ENCODE results near the gene SHISAL2A.

Gene SHISAL2A

DNA sequence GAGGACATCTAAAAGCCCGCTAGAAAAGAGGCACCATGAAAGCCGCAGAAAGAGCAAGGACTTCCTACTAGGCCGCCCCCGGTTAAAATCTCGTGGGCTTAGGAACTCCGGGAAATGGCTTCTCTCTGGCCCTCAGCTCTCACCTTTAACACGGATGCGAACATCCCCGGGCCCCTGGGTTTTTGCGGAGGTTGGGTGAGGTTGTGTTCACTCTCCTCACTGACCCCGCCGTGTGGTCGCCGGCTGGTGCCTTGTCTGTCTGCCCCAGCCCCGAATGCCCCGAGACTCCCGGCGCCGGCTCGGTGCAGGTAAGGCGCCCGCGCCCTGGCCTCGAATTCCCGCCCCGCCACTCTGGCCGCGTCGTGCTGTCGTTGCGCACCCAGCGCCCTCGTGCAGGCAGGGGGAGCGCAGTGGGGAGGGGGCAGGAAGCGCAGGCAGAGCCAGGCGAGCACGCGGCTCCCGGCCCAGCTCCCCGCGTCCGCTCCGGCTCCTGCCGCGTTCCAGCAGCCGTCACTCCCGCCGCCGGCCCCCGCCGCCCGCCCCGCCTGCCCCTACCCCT lies at the start of gene SHISAL2A:
Gene SHISAL2A (plus strand): TSS at position 437 of the 559 bp plus-strand sequence. CDS start 326 bp downstream, outside the sequence.
- DNase-seq = peak; percentile 15

DNA sequence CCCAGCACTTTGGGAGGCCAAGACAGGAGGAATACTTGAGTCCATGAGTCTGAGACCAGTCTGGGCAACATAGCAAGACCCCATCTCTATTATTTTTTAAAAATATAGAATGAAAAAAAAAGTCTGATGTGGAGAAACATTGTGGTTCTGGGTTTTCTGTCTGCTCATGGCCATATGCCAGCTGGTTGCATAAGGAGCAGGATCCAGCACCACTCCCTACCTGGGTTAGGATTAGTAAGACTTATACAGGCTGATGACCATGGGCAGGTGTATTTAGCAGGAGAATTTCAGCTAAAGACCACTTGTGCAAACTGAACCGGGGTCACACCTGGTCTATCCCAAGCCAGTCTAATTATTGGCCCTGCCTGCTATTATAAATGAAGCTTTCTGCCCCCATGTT lies 47.5 kb upstream of the SHISAL2A start:
- no peak for DNase-seq

DNA sequence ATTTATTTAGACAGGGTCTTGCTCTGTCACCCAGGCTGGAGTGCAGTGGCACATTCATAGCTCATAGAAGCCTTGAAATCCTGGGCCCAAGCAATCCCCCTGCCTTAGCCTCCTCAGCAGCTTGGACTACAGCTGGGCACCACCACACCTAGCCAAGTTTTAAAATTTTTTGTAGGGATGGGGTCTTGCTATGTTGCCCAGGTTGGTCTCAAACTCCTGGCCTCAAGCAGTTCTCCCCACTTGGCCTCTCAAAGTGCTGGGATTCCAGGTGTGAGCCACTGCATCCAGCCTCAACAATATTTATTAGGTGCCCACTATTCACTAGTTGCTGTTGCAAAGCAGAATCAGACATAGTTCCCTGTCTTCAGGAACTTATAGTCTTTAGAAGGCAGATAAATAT lies 44.9 kb upstream of the SHISAL2A start:
- DNase-seq = no peak

DNA sequence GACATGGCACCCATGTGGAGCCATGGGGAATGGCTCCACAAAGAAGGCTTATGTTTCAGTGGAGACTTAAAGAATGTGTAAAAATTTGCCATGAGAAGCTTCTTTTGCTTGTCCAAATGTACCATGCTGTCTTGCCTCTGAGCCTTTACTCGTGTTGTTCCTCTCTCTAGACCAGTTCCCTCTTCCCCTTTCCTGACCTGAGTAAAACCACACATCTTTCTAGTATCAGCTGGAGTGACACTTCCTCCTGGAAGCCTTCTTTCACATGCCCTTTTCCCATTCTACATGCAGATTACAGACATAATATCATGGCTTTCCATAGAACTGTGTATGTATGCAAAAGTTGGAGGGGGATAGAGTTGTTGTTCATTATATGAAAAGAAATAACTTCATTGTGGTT lies 44.4 kb upstream of the SHISAL2A start:
- peak; percentile 71 for DNase-seq

DNA sequence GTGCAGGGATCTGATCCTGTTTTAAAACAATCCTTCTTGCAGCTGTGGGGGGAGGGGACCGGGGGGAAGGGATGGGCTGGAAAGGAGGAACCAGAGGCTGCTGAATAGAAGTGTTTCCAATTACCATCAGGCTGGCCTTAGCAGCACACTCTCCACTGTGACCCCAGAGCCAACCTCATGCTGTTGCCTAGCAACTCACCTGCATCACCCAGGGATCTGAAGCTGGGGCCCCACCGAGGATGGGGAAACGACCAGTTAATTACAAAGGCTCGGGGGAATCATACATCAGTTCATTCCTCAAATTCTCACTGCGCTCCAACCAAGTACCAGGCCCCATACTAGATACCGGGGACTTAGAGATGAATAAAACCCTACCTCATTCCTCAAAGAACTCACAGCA lies 42.7 kb upstream of the SHISAL2A start:
- no peak for DNase-seq

DNA sequence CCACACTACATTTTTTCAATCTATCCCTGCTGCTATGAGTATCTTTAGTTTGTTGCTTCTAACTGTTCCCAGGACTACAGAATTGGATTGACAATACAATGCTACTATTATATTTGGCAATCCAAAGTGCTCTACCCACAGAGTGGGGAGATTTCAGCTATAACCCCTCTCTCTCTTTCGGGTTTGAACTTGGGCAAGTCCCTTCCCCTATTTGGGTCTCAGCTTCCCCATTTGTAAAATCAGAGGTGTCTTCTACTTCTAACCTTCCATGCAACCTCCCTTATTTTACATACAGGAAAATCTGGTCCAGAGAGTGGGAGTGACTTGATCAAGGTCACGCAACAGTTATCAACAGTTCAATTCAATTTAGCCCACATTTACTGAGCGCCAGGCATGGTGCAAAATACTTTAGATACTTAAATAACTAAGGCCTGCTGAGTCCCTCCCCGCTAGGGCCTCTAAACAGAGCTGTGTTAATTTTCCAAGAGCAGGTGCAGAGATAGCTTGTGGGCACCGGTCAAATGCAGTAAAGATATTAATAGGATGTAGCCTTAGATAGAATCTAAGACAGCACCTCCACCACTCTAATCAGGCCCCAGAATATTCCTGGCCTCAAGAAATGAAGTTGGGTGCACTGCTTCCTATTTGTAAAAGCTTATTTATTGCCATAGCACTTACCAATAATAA lies 40.2 kb upstream of the SHISAL2A start:
- no peak for DNase-seq

DNA sequence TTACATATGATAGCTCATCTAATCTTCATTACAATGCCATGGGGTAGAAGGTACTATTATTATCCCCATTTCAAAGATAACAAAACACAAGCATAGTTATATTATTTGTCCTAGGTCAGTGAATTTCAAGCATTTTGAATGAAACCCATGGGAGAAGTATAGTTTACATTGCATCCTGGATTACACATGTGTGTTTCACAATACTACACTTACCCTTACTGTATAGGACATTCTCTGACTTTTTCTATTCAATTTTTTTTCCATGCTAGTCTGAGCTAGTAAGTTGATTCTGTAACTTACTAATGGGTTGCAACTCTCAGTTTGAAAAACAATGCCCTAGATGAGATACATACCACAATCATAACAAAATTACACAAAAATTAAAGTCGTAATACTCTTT lies 39.5 kb upstream of the SHISAL2A start:
- DNase-seq = no peak

DNA sequence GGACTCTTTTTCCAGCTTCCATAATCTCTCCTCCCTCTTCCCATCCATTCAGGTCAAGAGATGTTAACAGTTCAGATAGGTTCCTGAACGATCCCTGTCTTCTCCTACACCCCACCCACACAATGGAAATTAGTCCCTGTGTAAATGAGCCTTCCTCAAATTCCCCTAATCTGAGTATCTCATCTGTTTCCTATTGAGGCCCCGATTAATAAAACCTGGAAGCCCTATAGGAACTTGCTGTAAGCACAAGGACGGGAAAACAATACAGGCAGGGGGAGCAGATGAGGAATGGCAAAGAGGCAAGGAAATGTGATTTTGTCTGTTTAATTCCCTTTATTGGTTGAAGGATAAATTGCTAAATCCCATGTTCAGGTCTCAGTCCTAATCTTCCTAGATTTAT lies 37.9 kb upstream of the SHISAL2A start:
- no peak for DNase-seq

DNA sequence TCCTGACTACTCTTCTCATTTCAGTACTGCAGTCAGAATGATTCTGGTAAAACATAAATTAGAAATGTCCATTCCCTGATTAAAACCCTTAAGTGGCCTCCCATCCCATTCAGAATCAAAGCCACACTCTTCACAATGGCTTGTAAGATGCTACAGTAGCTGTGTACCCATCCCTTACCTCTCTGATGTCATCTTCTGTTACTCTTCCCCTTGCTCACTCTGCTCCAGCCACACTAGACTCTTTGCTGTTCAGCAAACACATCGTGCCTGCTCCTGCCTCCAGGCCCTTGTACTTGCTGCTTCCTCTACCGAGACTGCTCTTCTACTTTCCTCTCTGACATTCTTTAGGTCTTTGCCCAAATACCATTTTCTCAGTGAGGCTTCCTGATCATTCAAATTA lies 35.1 kb upstream of the SHISAL2A start:
- no peak for DNase-seq

DNA sequence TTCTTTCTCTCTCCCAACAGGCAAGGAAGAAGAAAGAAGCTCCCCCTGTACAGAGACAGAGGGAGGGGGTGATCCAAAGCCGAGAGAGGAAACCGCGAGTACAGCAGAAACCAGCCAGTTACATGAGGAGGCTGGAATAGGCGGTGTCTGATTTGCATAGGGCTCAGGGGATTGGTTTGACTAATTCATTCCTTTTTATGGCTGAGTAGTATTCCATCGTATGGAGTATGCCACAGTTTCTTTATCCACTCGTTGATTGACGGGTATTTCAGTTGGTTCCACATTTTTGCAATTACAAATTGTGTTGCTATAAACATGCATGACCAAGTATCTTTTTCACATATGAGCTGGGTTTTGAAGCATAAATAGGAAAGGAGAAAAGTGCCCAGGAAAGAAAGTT lies 34.2 kb upstream of the SHISAL2A start:
- DNase-seq = no peak

DNA sequence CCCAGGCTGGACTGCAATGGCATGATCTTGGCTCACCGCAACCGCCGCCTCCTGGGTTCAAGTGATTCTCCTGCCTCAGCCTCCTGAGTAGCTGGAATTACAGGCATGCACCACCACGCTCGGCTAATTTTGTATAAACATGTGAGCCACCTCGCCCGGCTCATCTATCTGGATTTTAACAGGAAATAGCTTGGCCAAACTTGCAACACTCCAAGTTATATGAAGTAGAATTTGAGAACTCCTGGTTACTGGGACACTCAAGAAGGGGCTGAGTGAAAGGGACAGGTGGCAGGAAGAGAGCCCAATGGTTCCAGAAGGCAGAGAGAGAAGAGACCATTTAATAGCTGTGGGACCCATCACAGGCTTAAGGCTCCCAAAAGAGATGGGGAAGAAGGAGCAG lies 33.7 kb upstream of the SHISAL2A start:
- no peak for DNase-seq

DNA sequence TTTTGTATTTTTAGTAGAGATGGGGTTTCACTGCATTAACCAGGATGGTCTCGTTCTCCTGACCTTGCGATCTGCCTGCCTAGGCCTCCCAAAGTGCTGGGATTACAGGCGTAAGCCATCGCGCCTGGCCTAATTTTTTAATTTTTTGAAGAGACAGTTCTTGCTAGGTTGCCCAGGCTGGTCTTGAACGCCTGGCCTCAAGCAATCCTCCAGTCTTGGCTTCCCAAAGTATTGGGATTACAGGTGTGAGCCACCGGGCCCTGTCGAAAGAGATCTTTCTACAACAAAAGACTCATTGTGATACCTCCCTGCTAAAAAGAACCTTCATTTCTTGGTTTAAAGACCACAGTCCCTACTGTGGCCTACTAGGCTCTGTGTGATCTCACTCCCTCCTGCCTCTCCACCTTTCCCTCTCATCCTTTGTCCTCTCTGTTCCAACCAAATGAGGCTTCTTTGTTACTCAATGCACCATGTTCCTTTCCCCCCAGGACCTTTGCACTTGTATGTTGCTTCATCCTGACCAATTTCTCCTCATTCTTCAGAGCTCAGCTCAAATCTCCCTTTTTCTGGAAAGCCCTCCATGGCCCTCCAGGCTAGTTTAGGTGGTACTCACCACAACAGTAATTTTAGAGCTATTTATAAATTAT lies 32.3 kb upstream of the SHISAL2A start:
- DNase-seq = no peak

DNA sequence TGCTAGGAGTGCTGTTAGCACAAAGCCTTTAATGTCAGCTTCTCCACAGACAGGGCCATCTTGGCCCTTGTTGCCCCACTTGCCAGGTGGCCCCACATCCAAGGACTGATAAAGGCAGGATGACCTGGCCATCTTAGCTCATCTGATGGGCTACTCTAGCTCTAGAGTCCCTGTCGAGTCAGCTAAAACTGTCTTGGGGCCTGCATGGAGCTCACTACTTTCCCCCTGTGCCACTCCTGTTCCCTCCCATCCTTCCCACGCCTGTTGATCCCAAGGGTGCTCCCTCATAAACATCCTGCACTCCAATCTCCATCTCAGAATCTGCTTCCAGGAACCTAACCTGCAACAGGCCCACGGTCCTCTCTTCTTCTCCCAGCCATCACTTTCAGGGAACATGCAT lies 31.4 kb upstream of the SHISAL2A start:
- no peak for DNase-seq

DNA sequence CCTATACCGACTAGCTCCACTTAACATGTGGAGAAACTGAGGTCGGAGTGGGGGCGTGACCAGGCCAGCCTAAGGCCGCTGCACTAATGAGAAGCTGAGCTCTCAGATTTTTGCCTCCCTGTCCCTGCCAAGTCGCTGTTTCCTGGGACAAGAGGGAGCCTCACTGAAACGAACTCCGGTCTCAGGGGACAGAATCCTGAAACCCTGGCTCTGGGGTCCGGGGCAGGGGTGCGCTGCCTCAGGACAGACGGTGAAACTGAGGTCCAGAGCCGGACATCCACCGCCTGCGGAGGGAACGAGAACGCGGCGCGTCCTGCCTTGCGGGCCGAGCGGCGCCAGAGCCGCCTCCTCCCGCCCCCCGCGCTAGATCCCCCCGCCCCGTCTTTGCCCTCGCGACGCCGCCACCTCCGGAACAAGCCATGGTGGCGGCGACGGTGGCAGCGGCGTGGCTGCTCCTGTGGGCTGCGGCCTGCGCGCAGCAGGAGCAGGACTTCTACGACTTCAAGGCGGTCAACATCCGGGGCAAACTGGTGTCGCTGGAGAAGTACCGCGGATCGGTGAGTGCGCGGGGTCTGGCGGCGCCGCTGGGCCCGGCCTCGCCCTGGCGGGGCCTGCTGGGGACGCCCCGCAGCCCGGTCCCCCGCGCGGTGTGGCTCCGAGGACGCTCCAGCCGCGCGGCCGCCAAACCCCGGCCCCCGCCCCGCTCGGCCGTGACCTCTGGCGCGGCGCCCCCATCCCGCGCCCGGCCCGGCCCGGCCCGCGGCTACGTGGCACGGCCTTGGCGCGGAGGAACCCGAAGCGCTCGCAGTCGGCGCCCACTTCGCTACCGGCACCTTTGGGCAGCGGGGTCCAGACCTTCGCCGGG lies 30.7 kb upstream of the SHISAL2A start, which contains the start of gene GPX7:
Gene GPX7 (plus strand): TSS at position 381 of the 865 bp plus-strand sequence. CDS start 39 bp downstream, at position 420.
- peak; percentile 18 for DNase-seq

DNA sequence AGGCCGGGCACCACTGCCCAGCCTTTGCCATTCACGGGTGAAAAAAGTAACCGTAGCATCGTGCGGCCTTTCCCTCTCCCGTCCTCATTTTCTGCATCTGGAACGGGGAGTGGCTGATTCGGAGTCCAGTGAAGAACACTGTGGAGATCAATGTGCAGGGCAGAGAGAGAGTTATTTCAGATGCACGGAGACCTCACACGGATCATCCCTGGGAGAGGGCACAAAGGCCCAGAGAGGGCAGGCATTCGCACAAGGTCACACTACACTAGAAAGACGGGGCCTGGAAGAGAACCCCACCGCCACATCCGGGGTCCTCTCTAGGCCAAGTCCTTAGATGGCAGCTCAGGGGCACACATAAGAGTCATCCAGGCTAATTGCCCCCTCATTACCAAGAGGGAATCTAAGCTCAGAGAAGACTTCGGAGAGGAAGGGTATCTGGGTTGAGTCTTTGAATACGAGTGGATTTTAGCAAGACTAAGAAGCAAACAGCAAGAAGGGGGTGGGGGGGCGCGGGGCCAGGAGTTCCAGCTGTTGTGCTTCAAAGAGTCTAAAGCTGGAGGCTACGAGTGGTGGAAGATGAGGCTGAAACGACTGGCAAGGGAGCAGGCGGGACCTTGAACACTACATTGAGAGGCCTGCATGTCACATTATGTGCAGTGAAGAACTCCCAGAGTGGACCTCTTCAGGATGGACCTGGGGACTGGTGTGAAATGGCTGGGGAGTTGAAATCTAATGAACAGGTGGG lies 29.9 kb upstream of the SHISAL2A start:
- no peak for DNase-seq

DNA sequence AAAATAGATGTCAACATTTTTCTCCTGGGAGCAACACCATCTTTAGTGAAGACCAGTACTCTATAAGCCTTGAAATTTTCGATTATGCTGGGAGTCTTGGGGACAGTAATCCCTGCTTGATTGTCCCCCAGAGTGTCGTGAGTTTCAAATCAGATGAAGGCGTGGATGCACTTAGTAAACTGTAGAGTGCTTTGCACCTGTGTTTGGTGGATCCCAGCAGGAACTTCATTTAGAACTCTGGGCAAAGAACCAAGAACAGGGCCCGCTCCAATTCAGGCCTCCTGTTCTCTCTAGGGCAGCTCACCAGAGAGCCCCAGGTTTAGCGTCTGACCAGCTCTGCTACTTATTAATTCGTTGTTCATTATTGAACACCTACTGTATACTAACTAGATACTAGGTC lies 29.3 kb upstream of the SHISAL2A start:
- DNase-seq = no peak

DNA sequence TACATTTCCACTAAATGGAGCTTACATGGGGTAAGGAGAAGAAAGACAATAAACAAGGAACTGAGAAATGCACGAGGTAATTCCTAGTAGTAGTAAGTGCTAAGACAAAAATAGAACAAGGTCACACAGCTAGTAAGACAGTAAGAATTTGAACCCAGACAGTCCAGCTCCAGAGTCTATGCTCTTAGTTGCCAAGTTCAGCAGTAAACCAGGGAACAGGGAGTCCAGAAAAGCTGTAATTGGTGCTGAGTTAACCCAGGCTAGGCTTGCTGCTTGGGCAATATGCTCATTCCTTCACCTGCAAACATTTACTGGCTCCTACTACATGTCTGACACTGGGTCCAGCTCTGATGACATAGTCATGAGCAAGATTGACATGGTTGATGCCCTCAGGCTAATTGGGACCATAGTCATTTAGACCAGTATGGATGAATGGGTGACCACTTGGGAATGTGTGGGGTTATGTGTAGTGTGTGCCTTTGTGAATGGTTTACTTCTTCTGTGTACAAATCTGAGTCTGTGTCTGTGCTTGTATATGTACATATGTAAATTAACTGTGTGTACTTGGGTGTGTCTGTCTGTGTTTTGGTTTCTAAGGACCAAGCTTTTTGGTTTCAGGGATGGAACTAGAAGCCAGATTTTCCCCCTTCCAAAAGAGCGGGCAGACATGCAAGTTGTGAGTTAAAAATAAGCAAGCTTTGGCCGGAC lies 28.8 kb upstream of the SHISAL2A start:
- no peak for DNase-seq

DNA sequence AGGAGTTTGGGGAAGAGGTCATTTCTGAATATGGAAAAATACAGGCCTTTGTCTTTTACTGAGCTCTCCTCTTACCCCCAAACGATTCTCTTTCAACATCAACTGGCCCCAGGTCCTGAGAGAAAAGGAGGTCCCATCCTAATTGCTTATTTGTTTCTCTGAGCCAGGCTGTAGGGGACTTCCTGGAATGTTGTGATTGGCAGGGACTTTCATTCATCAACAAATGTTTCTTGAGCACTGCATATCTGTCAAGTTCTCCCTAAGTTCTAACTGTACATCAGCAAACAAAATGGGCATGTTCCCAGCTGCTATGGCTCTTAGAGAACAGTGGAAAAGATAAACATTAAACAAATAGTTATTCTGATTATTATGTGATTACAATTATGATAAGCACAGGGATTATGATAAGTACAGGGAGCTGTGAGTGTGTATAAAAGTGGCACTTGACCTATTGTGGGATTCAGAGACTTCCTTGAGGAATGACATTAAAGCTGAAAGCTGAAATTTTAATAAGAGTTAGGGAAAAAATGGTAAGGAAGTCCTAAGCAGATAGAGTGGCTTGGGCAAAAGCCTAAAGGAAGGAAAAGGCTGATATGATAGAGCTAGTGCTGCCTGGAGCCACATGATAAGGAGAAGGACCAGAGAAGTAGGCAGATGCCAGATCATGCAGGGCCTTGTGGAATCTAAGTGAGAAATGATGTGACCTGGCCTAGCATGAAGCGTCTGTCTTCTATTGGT lies 19.2 kb upstream of the SHISAL2A start:
- DNase-seq = no peak

DNA sequence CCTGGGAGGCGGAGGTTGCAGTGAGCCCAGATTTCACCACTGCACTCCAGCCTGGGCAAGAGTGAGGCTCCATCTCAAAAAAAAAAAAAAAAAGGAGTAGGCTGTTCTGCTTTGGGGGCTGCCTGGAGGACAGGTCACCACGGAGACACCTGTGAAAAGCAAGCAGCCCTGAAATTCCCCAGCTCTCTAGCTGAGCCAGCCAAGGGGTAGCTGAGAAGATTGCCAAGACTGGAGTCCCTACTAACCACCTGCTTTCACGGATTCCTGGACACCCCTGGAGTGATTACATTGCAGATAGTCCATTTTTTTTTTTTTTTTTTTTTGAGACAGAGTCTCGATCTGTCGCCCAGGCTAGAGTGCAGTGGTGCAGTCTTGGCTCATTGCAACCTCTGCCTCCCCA lies 18.3 kb upstream of the SHISAL2A start:
- DNase-seq = no peak

DNA sequence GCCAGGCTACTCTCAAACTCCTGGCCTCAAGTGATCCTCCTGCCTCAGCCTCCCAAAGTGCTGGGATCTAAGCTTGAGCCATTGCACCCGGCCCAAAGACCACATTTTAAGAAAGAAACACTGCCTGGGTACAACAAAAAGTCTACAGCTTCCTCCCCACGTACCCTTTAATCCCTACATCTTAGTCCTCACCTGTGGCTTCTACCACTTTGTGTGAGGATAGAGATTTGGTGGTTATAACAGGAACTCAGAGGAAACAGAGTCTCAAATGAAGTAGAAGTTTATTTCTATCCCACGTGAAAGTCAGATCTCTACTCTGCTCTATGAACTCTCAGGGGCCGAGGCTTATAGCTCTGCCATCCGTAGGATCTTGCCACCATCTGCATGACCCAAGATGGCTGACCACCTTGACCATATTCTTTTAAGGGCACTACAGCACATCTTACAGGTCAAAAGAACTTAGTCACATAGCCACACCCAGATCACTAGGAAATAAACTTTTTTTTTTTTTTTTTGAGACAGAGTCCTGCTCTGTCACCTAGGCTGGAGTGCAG lies 17.4 kb upstream of the SHISAL2A start:
- no peak for DNase-seq

DNA sequence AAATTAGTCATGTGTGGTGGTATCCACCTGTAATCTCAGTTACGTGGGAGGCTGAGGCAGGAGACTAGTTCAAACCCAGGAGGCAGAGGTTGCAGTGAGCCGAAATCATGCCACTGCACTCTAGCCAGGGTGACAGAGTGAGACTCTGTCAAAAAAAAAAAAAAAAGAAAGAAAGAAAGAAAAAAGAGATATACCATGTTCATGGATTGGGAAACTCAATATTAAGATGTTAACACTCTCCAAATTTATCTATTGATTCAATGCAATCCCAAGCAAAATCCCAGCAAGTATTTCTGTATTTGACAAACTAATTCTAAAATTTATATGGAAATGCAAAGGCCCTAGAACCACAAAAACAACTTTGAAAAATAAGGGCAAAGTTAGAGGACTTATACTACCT lies 11.0 kb upstream of the SHISAL2A start:
- no peak for DNase-seq
